BJ (cell line): ENCODE measurements around the gene IGFBPL1. TPM values are rescaled to one million over a fixed set of nuclear protein-coding genes. Genes with fewer than 3 reads are reported as not detected.

Experiments
- CTCF ChIA-PET: fragments of 350-600 bp; formaldehyde crosslinking; extraction: SDS; loops from one replicate; lab custom pipeline; 2021; ENCODE audit warnings: antibody characterized with exemption, inconsistent platforms; lab: Yijun Ruan, JAX
- POLR2A ChIA-PET: fragments of 300-600 bp; sonication (Branson Sonifier 250); formaldehyde crosslinking; extraction: SDS; loops from one replicate; lab custom pipeline; 2021; ENCODE audit warnings: antibody characterized with exemption; lab: Charles Lee
- DNase-seq: peaks from one replicate; pipeline ENCODE4 v3.0.0-alpha.2; 2011; ENCODE audit warnings: low read depth
- H3K27me3 ChIP-seq: 2 replicates; pipeline ENCODE4 v1.6.0; 2011; ENCODE audit warnings: low read length; ENCODE audit not compliant: control insufficient read depth, insufficient read depth
- H3K36me3 ChIP-seq: 2 replicates; pipeline ENCODE4 v1.5.1; 2011; ENCODE audit warnings: low read length; ENCODE audit not compliant: control insufficient read depth, insufficient read depth
- H3K4me3 ChIP-seq: 2 replicates; pipeline ENCODE4 v1.5.1; 2011; ENCODE audit warnings: low read depth, mild to moderate bottlenecking, control low read depth, low read length
- CTCF ChIP-seq: IDR thresholded peaks from 2 replicates; pipeline ENCODE4 v1.5.1; 2011; ENCODE audit warnings: low read depth, mild to moderate bottlenecking, control low read depth, inconsistent platforms, low read length, moderate library complexity; ENCODE audit not compliant: insufficient read depth
- polyA plus RNA-seq: library from polyadenylated mRNA; depleted of rRNA; stranded (reverse); fragments of >200 nt; gene quantifications from 2 replicates; pipeline ENCODE4 v1.2.3, GENCODE V29; 2011; rRNA removed

The IGFBPL1 gene
- polyA plus RNA-seq, 1 experiment: 0.37 TPM

- Histone ChIP-seq H3K4me3 (no peak overlapping the region), H3K36me3 (no peaks in the 10 kb centered on the region), H3K27me3 (peaks cover 7% of the 10 kb centered on the region)
- TF ChIP-seq CTCF: no peak
- no peak for DNase-seq
- POLR2A ChIA-PET: no interaction called here
- CTCF ChIA-PET: interaction anchor here (0.6 to 1.5 kb wide), 5 partner anchors 12 to 540 kb away, joined by 3 to 5 read pairs (median 4); no protein-coding TSS in a partner anchor
Observed at GRCh38 chr9:38357350-38358114, 66.7 kb downstream of the IGFBPL1 start.

GRCh38 chr9:38356851-38357250 lies 67.4 kb downstream of the IGFBPL1 start:
- TF ChIP-seq CTCF: no peak

More at GRCh38 chr9:38356851-38357250, 67.4 kb downstream of the IGFBPL1 start:
- no peak for DNase-seq
- POLR2A ChIA-PET: no interaction called here
- no peak overlapping the region for H3K4me3 ChIP-seq
- CTCF ChIA-PET: interaction anchor here (1.3 kb wide), 1 partner anchor 13 kb away, joined by 3 read pairs; no protein-coding TSS in a partner anchor
- H3K27me3 ChIP-seq: peaks cover 9% of the 10 kb centered on the region
- H3K36me3 ChIP-seq: no peaks in the 10 kb centered on the region

Other genes starting within 250 kb of the IGFBPL1 start
- gene ALDH1B1, start 31.8 kb downstream of the IGFBPL1 start, polyA plus RNA-seq: 36.1 and 38.4 TPM in 2 replicates
- not detected in 2 replicates for gene ANKRD18A, start 196.1 kb upstream of the IGFBPL1 start, polyA plus RNA-seq